GM12874 (cell line): ENCODE measurements around the gene PHYH.

Source experiments
- CTCF ChIP-seq: IDR thresholded peaks from 2 replicates; pipeline ENCODE4 v1.5.1; 2011; ENCODE audit warnings: low read depth, mild to moderate bottlenecking, control low read depth, low read length, moderate library complexity; ENCODE audit not compliant: insufficient read depth

PHYH gene

GRCh38 chr10:13340068-13340467 lies 40.2 kb upstream of the PHYH start:
- no peak for TF ChIP-seq CTCF

GRCh38 chr10:13338390-13339110 lies 38.7 kb upstream of the PHYH start:
- TF ChIP-seq CTCF = no peak

GRCh38 chr10:13337827-13338196 lies 37.9 kb upstream of the PHYH start:
- TF ChIP-seq CTCF = no peak

- no peak for TF ChIP-seq CTCF
These were observed 37.4 kb upstream of the PHYH start for GRCh38 chr10:13337128-13337826.

GRCh38 chr10:13335881-13336280 lies 36.0 kb upstream of the PHYH start:
- no peak for TF ChIP-seq CTCF

GRCh38 chr10:13334556-13334955 lies 34.7 kb upstream of the PHYH start:
- no peak for TF ChIP-seq CTCF

- no peak for TF ChIP-seq CTCF
These were observed 31.8 kb upstream of the PHYH start for GRCh38 chr10:13331646-13332045.
